ENCODE measurements around the gene SYTL5.

DNA sequence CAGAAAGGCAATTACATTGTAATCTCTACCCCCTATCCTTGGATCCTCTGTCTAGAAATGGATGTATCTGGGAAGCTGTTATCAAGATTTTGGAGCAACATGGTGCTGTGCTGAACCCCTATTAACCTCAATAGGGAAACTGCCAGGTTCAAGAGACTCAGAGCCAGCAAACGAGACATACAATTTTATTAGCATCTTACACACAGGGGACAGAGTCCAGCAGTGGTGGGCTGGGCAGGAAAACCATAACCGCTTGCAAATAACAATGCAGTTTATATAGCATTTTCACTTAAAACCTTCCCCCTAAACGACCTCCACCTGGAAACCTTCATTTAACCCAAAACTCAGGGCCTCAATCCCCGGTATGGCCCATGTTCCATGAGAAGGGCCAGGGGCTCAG is 79.5 kb downstream of the SYTL5 start:
- TF ChIP-seq, protein P1, sequence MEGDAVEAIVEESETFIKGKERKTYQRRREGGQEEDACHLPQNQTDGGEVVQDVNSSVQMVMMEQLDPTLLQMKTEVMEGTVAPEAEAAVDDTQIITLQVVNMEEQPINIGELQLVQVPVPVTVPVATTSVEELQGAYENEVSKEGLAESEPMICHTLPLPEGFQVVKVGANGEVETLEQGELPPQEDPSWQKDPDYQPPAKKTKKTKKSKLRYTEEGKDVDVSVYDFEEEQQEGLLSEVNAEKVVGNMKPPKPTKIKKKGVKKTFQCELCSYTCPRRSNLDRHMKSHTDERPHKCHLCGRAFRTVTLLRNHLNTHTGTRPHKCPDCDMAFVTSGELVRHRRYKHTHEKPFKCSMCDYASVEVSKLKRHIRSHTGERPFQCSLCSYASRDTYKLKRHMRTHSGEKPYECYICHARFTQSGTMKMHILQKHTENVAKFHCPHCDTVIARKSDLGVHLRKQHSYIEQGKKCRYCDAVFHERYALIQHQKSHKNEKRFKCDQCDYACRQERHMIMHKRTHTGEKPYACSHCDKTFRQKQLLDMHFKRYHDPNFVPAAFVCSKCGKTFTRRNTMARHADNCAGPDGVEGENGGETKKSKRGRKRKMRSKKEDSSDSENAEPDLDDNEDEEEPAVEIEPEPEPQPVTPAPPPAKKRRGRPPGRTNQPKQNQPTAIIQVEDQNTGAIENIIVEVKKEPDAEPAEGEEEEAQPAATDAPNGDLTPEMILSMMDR (IDR thresholded peaks at IDR 0.05): no peak
- no peak for TF ChIP-seq POLR2A (IDR thresholded peaks at IDR 0.05)
